OCI-LY1 (cell line): ENCODE results near the gene MAD1L1.

Experiments used
- H2AFZ ChIP-seq: fragments of 200-600 bp; sonication (generic), shearing (Covaris generic); 2 replicates; pipeline ENCODE4 v1.6.0; 2014; ENCODE audit warnings: antibody characterized with exemption, mild to moderate bottlenecking, low read length
- H3F3A ChIP-seq: fragments of 200-600 bp; sonication (generic), shearing (Covaris generic); 2 replicates; pipeline ENCODE4 v1.6.0; 2014; ENCODE audit warnings: mild to moderate bottlenecking, antibody characterized with exemption, low read length, moderate library complexity; ENCODE audit not compliant: insufficient read depth
- H3K27ac ChIP-seq: fragments of 200-600 bp; sonication (generic); 2 replicates; pipeline ENCODE4 v1.5.1; 2014; ENCODE audit warnings: low read length, mixed run types, mild to moderate bottlenecking, low read depth; ENCODE audit not compliant: poor library complexity, severe bottlenecking
- H3K27me3 ChIP-seq: fragments of 200-600 bp; sonication (generic); 2 replicates; pipeline ENCODE4 v1.6.0; 2014; ENCODE audit warnings: antibody characterized with exemption, mild to moderate bottlenecking, low read length, moderate library complexity; ENCODE audit not compliant: insufficient read depth
- H3K36me3 ChIP-seq: fragments of 200-600 bp; sonication (generic); 2 replicates; pipeline ENCODE4 v1.6.1; 2014; ENCODE audit warnings: mild to moderate bottlenecking, antibody characterized with exemption, low read length, moderate library complexity, mixed read lengths; ENCODE audit not compliant: insufficient read depth
- H3K4me1 ChIP-seq: fragments of 200-600 bp; sonication (generic); 2 replicates; pipeline ENCODE4 v1.5.1; 2014; ENCODE audit warnings: mild to moderate bottlenecking, low read length, moderate library complexity; ENCODE audit not compliant: insufficient read depth, severe bottlenecking
- H3K4me2 ChIP-seq: fragments of 200-600 bp; sonication (generic), shearing (Covaris generic); 2 replicates; pipeline ENCODE4 v1.6.1; 2014; ENCODE audit warnings: low read length
- H3K4me3 ChIP-seq: fragments of 200-600 bp; sonication (generic); 2 replicates; pipeline ENCODE4 v1.5.1; 2014; ENCODE audit warnings: low read length, low read depth, mild to moderate bottlenecking, mixed read lengths; ENCODE audit not compliant: poor library complexity, severe bottlenecking
- H3K79me2 ChIP-seq: fragments of 200-600 bp; shearing (Covaris generic); 2 replicates; pipeline ENCODE4 v1.6.1; 2016; ENCODE audit warnings: mixed run types, low read length, mixed read lengths; ENCODE audit not compliant: insufficient read depth
- H3K9ac ChIP-seq: fragments of 200-600 bp; sonication (generic), shearing (Covaris generic); 2 replicates; pipeline ENCODE4 v1.6.1; 2014; ENCODE audit warnings: mild to moderate bottlenecking, low read length, mixed read lengths
- H3K9me2 ChIP-seq: fragments of 200-600 bp; sonication (generic), shearing (Covaris generic); 2 replicates; pipeline ENCODE4 v1.6.1; 2014; ENCODE audit warnings: low read depth, mild to moderate bottlenecking, low read length, mixed read lengths
- H3K9me3 ChIP-seq: fragments of 200-600 bp; shearing (Covaris generic); 2 replicates; pipeline ENCODE4 v1.6.1; 2014; ENCODE audit warnings: low read length, mixed read lengths
- H4K20me1 ChIP-seq: fragments of 200-600 bp; sonication (generic), shearing (Covaris generic); 2 replicates; pipeline ENCODE4 v1.6.0; 2016; ENCODE audit warnings: mild to moderate bottlenecking, low read length; ENCODE audit not compliant: insufficient read depth
- EZH2 ChIP-seq: fragments of 200-600 bp; sonication (generic), shearing (Covaris generic); IDR thresholded peaks from 2 replicates; pipeline ENCODE4 v1.8.0; 2017; ENCODE audit warnings: borderline replicate concordance, mixed run types, mild to moderate bottlenecking, antibody characterized with exemption, low read length, moderate library complexity, mixed read lengths
- TF ChIP-seq, protein P1 (sequence below): fragments of 200-600 bp; sonication (generic), shearing (Covaris generic); IDR thresholded peaks from 2 replicates; pipeline ENCODE4 v1.5.1; 2017; ENCODE audit warnings: mild to moderate bottlenecking, antibody characterized with exemption, low read length, moderate library complexity, mixed read lengths

MAD1L1 gene

DNA sequence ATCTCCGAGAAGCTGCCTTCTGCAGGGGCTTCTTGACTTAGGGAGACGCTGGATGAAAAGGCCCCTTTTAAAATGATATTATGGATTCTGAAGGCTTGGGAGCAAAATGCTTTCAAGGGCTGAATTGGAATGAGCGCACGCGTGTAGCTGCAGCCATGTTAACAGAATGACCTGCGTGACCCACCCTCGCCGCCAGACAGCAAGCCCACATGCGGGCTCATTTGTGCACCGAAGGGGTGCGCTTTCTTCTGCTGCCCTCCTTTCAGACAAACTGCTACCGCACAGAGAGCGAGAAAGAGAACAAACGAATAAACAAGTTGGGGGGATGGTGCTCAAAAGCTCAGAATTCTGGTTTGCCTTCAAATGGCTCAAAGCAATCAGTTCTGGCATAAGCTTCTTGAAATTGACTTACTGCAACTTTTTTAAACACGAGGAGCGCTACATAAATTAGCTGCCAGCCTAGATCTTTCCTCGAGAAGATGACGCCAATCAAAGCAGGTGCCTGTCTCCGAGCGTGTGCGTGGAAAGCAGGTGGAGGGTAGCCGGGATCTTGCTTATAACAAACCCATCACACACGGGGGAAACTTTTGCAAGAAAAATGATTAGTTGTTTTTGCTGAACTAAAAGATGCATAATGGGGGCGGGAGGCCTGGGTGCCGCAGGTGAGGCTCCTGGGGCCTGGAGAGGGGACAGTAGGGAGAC, 268.4 kb downstream of the MAD1L1 start:
- Histone ChIP-seq H4K20me1 (no peaks in the 10 kb centered on the region), H3K4me3 (no peak overlapping the region), H3K4me2 (no peak overlapping the region), H3K9me3 (peaks cover 7% of the 10 kb centered on the region), H3K27ac (no peak overlapping the region), H2AFZ (no peak overlapping the region), H3K9ac (no peak overlapping the region), H3K9me2 (no peaks in the 10 kb centered on the region), H3K36me3 (peaks cover 43% of the 10 kb centered on the region), H3K4me1 (peaks cover 23% of the 10 kb centered on the region), H3K27me3 (no peaks in the 10 kb centered on the region), H3F3A (no peaks in the 10 kb centered on the region), H3K79me2 (no peaks in the 10 kb centered on the region)
- TF ChIP-seq, protein P1, sequence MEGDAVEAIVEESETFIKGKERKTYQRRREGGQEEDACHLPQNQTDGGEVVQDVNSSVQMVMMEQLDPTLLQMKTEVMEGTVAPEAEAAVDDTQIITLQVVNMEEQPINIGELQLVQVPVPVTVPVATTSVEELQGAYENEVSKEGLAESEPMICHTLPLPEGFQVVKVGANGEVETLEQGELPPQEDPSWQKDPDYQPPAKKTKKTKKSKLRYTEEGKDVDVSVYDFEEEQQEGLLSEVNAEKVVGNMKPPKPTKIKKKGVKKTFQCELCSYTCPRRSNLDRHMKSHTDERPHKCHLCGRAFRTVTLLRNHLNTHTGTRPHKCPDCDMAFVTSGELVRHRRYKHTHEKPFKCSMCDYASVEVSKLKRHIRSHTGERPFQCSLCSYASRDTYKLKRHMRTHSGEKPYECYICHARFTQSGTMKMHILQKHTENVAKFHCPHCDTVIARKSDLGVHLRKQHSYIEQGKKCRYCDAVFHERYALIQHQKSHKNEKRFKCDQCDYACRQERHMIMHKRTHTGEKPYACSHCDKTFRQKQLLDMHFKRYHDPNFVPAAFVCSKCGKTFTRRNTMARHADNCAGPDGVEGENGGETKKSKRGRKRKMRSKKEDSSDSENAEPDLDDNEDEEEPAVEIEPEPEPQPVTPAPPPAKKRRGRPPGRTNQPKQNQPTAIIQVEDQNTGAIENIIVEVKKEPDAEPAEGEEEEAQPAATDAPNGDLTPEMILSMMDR = no peak

DNA sequence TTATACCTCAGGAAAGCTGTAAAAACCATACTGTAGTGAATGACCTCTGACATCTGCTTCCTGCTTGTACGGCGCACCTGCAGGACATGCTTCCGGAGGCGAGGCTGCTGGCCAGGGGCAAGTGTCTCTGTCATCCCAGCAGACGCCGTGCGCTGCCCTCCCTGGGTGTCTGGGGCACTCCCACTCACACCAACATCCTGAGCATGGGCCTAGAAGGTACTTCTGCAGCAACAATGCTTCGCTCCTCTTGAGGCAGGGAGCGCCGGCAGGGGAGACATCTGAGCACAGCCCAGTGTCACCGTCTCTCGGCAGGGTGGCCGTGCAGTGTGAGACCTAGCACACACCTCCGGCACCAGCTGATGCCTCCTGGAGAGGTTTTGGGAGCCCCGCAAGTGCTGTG, 269.2 kb downstream of the MAD1L1 start:
- Histone ChIP-seq H3K9ac (no peak overlapping the region), H3K4me3 (no peak overlapping the region), H4K20me1 (no peaks in the 10 kb centered on the region), H3K27me3 (no peaks in the 10 kb centered on the region), H3K4me1 (peaks cover 16% of the 10 kb centered on the region), H2AFZ (no peak overlapping the region), H3K9me2 (no peaks in the 10 kb centered on the region), H3K27ac (no peak overlapping the region), H3K9me3 (peaks cover 7% of the 10 kb centered on the region), H3F3A (no peaks in the 10 kb centered on the region), H3K4me2 (no peak overlapping the region), H3K36me3 (peaks cover 45% of the 10 kb centered on the region), H3K79me2 (no peaks in the 10 kb centered on the region)
- TF ChIP-seq, protein P1 = no peak
- no peak for TF ChIP-seq EZH2

- Histone ChIP-seq H3K9me2 (no peaks in the 10 kb centered on the region), H3K9ac (no peak overlapping the region), H3F3A (no peaks in the 10 kb centered on the region), H3K4me1 (no peaks in the 10 kb centered on the region), H3K9me3 (peaks cover 7% of the 10 kb centered on the region), H3K4me3 (no peak overlapping the region), H4K20me1 (no peaks in the 10 kb centered on the region), H2AFZ (no peak overlapping the region), H3K27ac (no peak overlapping the region), H3K27me3 (no peaks in the 10 kb centered on the region), H3K36me3 (peaks cover 40% of the 10 kb centered on the region), H3K4me2 (no peak overlapping the region), H3K79me2 (no peaks in the 10 kb centered on the region)
- no peak for TF ChIP-seq EZH2
- TF ChIP-seq, protein P1 = no peak
Observed at GRCh38 chr7:1961701-1962276, 271.0 kb downstream of the MAD1L1 start.
